ENCODE measurements around the gene ADCY1.

- peak in 3 of 5 experiments; percentile 20 to 30 (median 26) for TF ChIP-seq CTCF (IDR thresholded peaks at IDR 0.05)
- TF ChIP-seq EP300 (IDR thresholded peaks at IDR 0.05), result no peak
These were observed 89.2 kb downstream of the ADCY1 start for GRCh38 chr7:45663167-45663921.
